PC-9 (cell line): ENCODE data around the gene CEP170B. TPM values are rescaled to one million over a fixed set of nuclear protein-coding genes. Genes with fewer than 3 reads are reported as not detected.

ENCODE experiments used
- BruUV-seq: library from RNA; stranded (reverse); fragments of 400-500 nt; replicated peaks from 2 replicates; lab custom pipeline; 2021; lab: Mats Ljungman, UMichigan
- CTCF ChIA-PET: fragments of 300-600 bp; sonication (Branson Sonifier 250); formaldehyde crosslinking; loops from one replicate; lab custom pipeline; 2022; ENCODE audit warnings: antibody characterized with exemption; lab: Charles Lee
- POLR2A ChIA-PET: fragments of 300-600 bp; sonication (Branson Sonifier 250); formaldehyde crosslinking; loops from one replicate; lab custom pipeline; 2022; ENCODE audit warnings: antibody characterized with exemption; ENCODE audit not compliant: unreplicated experiment; lab: Charles Lee
- DNase-seq, 2 experiments: peaks; one replicate each; pipeline versions ENCODE4 v3.0.0 to v3.0.0-alpha.2; 2015 to 2022; ENCODE audit warnings: mixed read lengths in 1 of 2
- H2AFZ ChIP-seq: fragments of 200-600 bp; sonication (generic); 2 replicates; pipeline ENCODE4 v1.8.1; 2017; ENCODE audit warnings: antibody characterized with exemption
- H3F3A ChIP-seq: fragments of 200-600 bp; sonication (generic); 2 replicates; pipeline ENCODE4 v1.8.1; 2017; ENCODE audit warnings: antibody characterized with exemption, mild to moderate bottlenecking, low read depth; ENCODE audit not compliant: insufficient read depth
- H3K27ac ChIP-seq: fragments of 200-600 bp; sonication (generic); 2 replicates; pipeline ENCODE4 v1.6.1; 2016; ENCODE audit warnings: mixed run types
- H3K27me3 ChIP-seq: fragments of 200-600 bp; sonication (generic); 2 replicates; pipeline ENCODE4 v1.6.1; 2016; ENCODE audit warnings: low read depth, mixed run types; ENCODE audit not compliant: insufficient read depth
- H3K36me3 ChIP-seq: fragments of 200-600 bp; sonication (generic); 2 replicates; pipeline ENCODE4 v1.6.1; 2016; ENCODE audit warnings: low read depth, mixed run types
- H3K4me1 ChIP-seq: fragments of 200-600 bp; sonication (generic); replicated peaks from 2 replicates; pipeline ENCODE4 v1.6.1; 2016; ENCODE audit warnings: mixed run types; ENCODE audit not compliant: insufficient read depth
- H3K4me2 ChIP-seq: fragments of 200-600 bp; sonication (generic); 2 replicates; pipeline ENCODE4 v1.6.1; 2017; ENCODE audit warnings: mixed run types
- H3K4me3 ChIP-seq: fragments of 200-600 bp; sonication (generic); 2 replicates; pipeline ENCODE4 v1.6.1; 2016; ENCODE audit warnings: mixed run types
- H3K79me2 ChIP-seq: fragments of 200-600 bp; sonication (generic); 2 replicates; pipeline ENCODE4 v1.6.1; 2017; ENCODE audit warnings: low read depth, mixed run types
- H3K9me2 ChIP-seq: fragments of 200-600 bp; sonication (generic); 2 replicates; pipeline ENCODE4 v1.8.1; 2017; ENCODE audit warnings: mild to moderate bottlenecking; ENCODE audit not compliant: insufficient read depth
- H3K9me3 ChIP-seq: fragments of 200-600 bp; sonication (generic); 2 replicates; pipeline ENCODE4 v1.8.1; 2016; ENCODE audit warnings: low read depth; ENCODE audit not compliant: insufficient read depth
- H4K20me1 ChIP-seq: fragments of 200-600 bp; sonication (generic); 2 replicates; pipeline ENCODE4 v1.8.1; 2017; ENCODE audit not compliant: insufficient read depth
- EZH2 ChIP-seq: fragments of 200-600 bp; sonication (generic); IDR thresholded peaks from 2 replicates; pipeline ENCODE4 v1.8.0; 2017; ENCODE audit warnings: antibody characterized with exemption, low read depth
- intact Hi-C: fragments of 100-400 bp; cut with micrococcal nuclease; formaldehyde crosslinking; loops from one replicate; pipeline ENCODE4 v1.10.0; 2022; ENCODE audit not compliant: unreplicated experiment
- total RNA-seq: library from RNA; stranded (reverse); gene quantifications from 2 replicates; pipeline ENCODE4 v1.2.3, GENCODE V29; 2021
- TF ChIP-seq, protein P1 (sequence below): fragments of 200-600 bp; sonication (generic); conservative IDR thresholded peaks from 2 replicates; pipeline ENCODE4 v1.6.1; 2017; ENCODE audit warnings: mixed run types, antibody characterized with exemption, mild to moderate bottlenecking, moderate library complexity

CEP170B gene
- total RNA-seq, 1 experiment from 2014 or later, result 25.7 TPM

DNA sequence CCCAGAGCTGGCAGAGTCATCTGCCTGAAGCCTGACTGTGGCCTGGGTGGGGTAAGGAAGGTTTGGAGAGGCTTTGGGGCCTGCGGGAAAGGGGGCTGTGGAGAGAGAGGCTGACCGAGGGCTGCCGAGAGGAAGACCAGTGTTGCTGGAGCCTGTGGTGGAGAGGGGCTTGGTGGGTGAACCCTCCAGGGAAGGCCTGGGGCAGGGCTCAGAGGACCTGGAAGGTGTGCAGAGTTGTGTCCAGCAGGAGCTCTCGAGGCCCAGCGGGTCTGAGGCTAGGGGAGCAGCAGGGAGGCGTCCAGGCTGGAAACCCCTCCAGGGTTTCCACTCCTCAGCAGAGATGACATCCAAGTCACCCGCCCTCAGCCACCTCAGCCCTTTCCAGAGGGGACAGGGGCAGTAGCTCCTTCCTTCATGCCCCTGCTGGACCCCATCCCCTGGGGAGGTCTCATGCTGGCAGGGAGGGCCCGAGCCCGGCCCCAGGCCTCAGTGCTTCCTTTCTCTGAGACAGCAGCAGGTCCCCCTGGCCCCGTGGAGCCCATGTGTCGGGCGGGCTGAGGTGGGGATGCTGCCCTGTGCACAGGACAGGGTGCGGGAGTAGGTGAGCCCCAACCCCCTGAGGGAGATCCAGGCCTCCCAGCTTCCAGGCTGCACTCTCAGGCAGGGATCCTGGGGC lies 8.4 kb downstream of the CEP170B start:
- H3K4me3 ChIP-seq, result no peak overlapping the region
- no peak for TF ChIP-seq EZH2
- TF ChIP-seq, protein P1, sequence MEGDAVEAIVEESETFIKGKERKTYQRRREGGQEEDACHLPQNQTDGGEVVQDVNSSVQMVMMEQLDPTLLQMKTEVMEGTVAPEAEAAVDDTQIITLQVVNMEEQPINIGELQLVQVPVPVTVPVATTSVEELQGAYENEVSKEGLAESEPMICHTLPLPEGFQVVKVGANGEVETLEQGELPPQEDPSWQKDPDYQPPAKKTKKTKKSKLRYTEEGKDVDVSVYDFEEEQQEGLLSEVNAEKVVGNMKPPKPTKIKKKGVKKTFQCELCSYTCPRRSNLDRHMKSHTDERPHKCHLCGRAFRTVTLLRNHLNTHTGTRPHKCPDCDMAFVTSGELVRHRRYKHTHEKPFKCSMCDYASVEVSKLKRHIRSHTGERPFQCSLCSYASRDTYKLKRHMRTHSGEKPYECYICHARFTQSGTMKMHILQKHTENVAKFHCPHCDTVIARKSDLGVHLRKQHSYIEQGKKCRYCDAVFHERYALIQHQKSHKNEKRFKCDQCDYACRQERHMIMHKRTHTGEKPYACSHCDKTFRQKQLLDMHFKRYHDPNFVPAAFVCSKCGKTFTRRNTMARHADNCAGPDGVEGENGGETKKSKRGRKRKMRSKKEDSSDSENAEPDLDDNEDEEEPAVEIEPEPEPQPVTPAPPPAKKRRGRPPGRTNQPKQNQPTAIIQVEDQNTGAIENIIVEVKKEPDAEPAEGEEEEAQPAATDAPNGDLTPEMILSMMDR, result no peak
- no TSS peak for BruUV-seq
- no peaks in the 10 kb centered on the region for H3K36me3 ChIP-seq
- no peak overlapping the region for H2AFZ ChIP-seq
- no peak overlapping the region for H3K27ac ChIP-seq
- no peak for DNase-seq
- no peaks in the 10 kb centered on the region; the same call in 1 of the 2 replicates for H3F3A ChIP-seq
- intact Hi-C loops, result no loop called here
- ChIA-PET CTCF (no interaction called here), POLR2A (no interaction called here)
- H3K4me2 ChIP-seq, result no peak overlapping the region
- peaks cover 40% of the 10 kb centered on the region for H3K79me2 ChIP-seq
- H3K4me1 ChIP-seq, result no peaks in the 10 kb centered on the region
- H4K20me1 ChIP-seq, result peaks cover 53% of the 10 kb centered on the region
- no peaks in the 10 kb centered on the region for H3K9me2 ChIP-seq
- no peaks in the 10 kb centered on the region for H3K27me3 ChIP-seq
- H3K9me3 ChIP-seq, result no peaks in the 10 kb centered on the region

DNA sequence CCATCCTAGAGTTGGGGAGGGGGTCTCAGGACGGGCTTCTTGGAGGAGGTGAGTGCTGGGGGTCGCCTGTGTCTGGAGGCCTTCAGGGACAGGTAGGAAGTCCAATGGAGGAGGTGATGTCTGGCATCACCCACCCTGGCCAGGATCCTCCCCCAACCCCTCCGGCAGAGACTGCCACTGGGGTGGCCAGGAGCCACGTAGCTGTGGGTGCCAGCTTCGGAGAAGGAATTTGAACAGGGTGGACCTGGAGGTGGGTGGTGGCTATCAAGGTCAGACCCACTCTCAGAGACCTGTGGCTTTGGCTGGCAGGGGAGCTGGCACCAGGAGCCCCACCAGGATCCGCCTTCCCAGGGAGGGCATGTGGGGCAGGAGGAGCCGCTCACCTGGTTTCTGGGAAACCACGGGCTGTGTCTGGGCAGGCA lies 9.1 kb downstream of the CEP170B start:
- no TSS peak for BruUV-seq
- H3K4me3 ChIP-seq, result no peak overlapping the region
- H3K27ac ChIP-seq, result no peak overlapping the region
- H3K4me2 ChIP-seq, result no peak overlapping the region
- H3K36me3 ChIP-seq, result no peaks in the 10 kb centered on the region
- TF ChIP-seq, protein P1, result no peak
- TF ChIP-seq EZH2, result no peak
- H3K27me3 ChIP-seq, result no peaks in the 10 kb centered on the region
- no peaks in the 10 kb centered on the region for H3K9me3 ChIP-seq
- intact Hi-C loops, result no loop called here
- H2AFZ ChIP-seq, result no peak overlapping the region
- H3K9me2 ChIP-seq, result no peaks in the 10 kb centered on the region
- peaks cover 36% of the 10 kb centered on the region; the same call in 1 of the 2 replicates for H3K79me2 ChIP-seq
- H3K4me1 ChIP-seq, result no peaks in the 10 kb centered on the region
- ChIA-PET POLR2A (no interaction called here), CTCF (no interaction called here)
- H3F3A ChIP-seq, result no peaks in the 10 kb centered on the region; the same call in 1 of the 2 replicates
- H4K20me1 ChIP-seq, result peaks cover 57% of the 10 kb centered on the region
- no peak for DNase-seq

DNA sequence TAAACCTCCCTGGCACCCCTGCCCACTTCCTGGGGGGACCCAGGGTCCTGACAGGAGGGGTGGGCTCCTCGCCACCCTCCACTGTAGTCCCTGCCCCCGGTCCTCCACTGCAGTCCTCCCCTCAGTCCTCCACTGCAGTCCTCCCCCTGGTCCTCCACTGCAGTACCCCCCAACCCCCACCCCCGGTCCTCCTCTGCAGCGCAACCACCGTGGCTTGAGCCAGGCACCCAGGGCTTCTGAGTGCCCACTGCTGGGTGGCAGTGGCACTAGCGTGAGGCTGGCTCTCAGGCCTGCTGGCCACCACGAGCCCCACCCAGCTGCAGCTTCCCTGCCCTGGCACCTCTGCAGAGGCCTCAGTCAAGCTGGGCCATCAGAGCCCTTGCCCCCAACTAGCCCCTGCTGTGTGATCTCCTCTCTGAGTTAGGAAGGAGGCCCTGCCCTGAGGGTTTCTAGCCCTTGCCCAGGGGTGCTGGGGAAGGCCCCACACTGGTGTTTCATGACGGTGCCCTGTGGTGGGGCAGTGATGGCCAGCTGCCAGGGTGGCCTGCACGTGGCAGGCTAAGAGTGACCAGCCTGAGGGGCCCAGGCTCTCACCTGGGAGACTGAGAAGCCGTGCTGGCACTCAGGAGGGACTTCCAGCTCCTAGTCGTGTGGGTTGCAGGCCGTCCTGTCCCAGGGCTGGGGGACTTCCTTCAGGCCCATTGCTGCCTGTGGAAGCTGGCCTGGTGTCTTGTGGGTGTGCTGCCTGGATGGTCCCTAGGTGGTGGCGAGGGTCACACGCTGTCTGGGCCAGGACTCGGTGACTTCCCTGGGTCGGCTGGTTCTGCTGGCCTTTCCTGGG lies 9.7 kb downstream of the CEP170B start:
- Histone ChIP-seq H3K9me3 (no peaks in the 10 kb centered on the region), H4K20me1 (peaks cover 54% of the 10 kb centered on the region), H3K36me3 (no peaks in the 10 kb centered on the region), H3K9me2 (no peaks in the 10 kb centered on the region), H3K4me2 (no peak overlapping the region), H3K4me3 (no peak overlapping the region), H3K4me1 (no peaks in the 10 kb centered on the region), H3K27ac (no peak overlapping the region), H3K27me3 (no peaks in the 10 kb centered on the region), H3K79me2 (peaks cover 29% of the 10 kb centered on the region; the same call in 1 of the 2 replicates), H3F3A (no peaks in the 10 kb centered on the region; the same call in 1 of the 2 replicates), H2AFZ (no peak overlapping the region)
- no peak for TF ChIP-seq EZH2
- TF ChIP-seq, protein P1, result no peak
- intact Hi-C loops, result no loop called here
- BruUV-seq, result no TSS peak
- CTCF ChIA-PET, result no interaction called here
- POLR2A ChIA-PET, result no interaction called here
- no peak for DNase-seq
